ENCODE measurements around the gene RRAS. TPM values are rescaled to one million over a fixed set of nuclear protein-coding genes. Genes with fewer than 3 reads are reported as not detected.

Gene RRAS
- total RNA-seq, 1 experiment from 2014 or later: 70.4 TPM

DNA sequence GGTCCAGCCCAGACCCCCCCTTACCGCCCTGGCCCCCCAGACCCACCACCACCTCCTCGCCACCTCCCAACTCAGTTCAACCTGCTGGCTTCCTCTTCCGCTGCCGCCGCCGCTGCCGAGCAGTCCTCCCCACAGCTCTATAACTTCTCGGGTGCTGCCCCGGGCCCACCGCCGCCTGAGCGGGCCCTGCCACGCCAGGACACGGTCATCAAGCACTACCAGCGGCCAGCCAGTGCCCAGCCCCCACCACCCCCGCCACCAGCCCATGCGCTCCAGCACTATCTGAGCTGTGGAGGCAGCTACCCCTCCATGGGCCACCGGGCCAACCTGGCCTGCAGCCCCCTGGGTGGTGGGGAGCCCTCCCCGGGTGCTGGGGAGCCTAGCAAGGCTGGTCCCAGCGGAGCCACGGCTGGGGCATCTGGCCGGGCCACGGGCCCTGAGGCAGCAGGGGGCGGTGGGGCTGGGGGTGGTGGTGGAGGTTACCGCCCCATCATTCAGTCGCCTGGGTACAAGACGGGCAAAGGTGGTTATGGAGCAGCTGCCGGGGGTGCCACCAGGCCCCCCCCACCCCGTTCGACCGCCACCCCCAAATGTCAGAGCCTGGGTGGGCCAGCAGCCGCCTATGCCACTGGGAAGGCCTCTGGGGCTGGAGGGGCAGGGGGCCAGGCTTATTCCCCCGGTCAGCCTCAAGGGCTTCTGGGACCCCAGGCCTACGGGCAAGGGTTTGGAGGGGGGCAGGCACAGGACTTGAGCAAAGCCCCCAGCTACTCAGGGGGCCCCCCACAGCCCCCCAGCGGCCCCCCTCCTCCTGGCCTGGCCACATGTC lies 44.7 kb downstream of the RRAS start:
- Mint-ChIP-seq H3K27ac (ENCODE audit: unreplicated experiment) (peak overlapping the region; percentile 89), H3K36me3 (ENCODE audit: insufficient read depth, unreplicated experiment) (peaks cover 85% of the 10 kb centered on the region), H3K4me3 (ENCODE audit: low read depth, unreplicated experiment) (peak overlapping the region; percentile 88), H3K9me3 (ENCODE audit: low read depth, unreplicated experiment) (no peaks in the 10 kb centered on the region), H3K4me1 (ENCODE audit: low read depth, unreplicated experiment) (peaks cover 28% of the 10 kb centered on the region), H3K27me3 (ENCODE audit: unreplicated experiment) (no peaks in the 10 kb centered on the region)
- CTCF ChIA-PET: interaction anchor here (0.7 kb wide), 1 partner anchor 24 kb away, joined by 3 read pairs; no protein-coding TSS in a partner anchor
- TF ChIP-seq, protein P1, sequence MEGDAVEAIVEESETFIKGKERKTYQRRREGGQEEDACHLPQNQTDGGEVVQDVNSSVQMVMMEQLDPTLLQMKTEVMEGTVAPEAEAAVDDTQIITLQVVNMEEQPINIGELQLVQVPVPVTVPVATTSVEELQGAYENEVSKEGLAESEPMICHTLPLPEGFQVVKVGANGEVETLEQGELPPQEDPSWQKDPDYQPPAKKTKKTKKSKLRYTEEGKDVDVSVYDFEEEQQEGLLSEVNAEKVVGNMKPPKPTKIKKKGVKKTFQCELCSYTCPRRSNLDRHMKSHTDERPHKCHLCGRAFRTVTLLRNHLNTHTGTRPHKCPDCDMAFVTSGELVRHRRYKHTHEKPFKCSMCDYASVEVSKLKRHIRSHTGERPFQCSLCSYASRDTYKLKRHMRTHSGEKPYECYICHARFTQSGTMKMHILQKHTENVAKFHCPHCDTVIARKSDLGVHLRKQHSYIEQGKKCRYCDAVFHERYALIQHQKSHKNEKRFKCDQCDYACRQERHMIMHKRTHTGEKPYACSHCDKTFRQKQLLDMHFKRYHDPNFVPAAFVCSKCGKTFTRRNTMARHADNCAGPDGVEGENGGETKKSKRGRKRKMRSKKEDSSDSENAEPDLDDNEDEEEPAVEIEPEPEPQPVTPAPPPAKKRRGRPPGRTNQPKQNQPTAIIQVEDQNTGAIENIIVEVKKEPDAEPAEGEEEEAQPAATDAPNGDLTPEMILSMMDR (IDR thresholded peaks at IDR 0.05; ENCODE audit: unreplicated experiment): no peak
- no peak for DNase-seq
- BruUV-seq (replicated peaks): no TSS peak
- intact Hi-C loops (cut with micrococcal nuclease; ENCODE audit: unreplicated experiment): no loop called here

DNA sequence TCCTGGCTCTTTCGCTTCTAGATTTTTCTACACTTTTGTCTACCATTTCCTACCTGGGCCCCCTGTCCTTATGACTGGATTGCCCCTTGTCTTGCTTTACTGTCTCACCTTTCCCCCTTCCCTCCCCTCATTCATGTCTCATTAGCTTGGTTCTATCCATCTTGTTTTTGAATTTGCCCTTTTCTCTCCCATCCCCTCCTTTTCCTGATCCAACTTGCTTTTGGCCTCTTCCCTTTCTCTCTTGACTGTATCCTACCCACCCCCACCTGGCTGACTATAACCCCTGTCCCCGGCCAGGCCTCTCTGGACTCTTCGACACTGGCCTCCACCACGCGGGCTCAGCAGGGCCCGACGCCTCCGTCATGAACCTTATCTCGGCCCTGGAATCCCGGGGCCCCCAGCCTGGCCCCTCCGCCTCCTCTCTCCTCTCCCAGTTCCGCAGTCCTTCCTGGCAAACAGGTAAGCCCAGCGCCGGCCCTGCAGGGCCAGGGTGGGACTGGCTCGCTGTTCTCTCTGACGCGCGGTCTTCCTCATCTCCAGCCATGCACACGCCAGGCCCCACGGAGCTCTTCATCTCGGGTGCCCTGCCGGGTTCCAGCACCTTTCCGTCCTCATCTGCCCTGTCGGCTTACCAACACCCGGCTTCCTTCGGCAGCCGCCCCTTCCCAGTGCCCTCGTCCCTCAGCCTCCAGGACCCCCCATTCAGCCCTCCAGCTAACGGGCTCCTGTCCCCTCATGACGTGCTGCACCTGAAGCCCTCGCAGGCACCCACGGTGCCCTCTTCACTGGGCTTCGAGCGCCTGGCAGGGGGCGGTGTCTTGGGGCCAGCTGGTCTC lies 45.6 kb downstream of the RRAS start:
- DNase-seq: no peak
- BruUV-seq (replicated peaks): no TSS peak
- no peaks in the 10 kb centered on the region for H3K9me3 Mint-ChIP-seq (ENCODE audit: low read depth, unreplicated experiment)
- peaks cover 85% of the 10 kb centered on the region for H3K36me3 Mint-ChIP-seq (ENCODE audit: insufficient read depth, unreplicated experiment)
- intact Hi-C loops (cut with micrococcal nuclease; ENCODE audit: unreplicated experiment): no loop called here
- H3K4me3 Mint-ChIP-seq (ENCODE audit: low read depth, unreplicated experiment): peak overlapping the region; percentile 88
- H3K4me1 Mint-ChIP-seq (ENCODE audit: low read depth, unreplicated experiment): peaks cover 35% of the 10 kb centered on the region
- H3K27ac Mint-ChIP-seq (ENCODE audit: unreplicated experiment): peak overlapping the region; percentile 89
- TF ChIP-seq, protein P1 (IDR thresholded peaks at IDR 0.05; ENCODE audit: unreplicated experiment): no peak
- CTCF ChIA-PET: no interaction called here
- no peaks in the 10 kb centered on the region for H3K27me3 Mint-ChIP-seq (ENCODE audit: unreplicated experiment)

DNA sequence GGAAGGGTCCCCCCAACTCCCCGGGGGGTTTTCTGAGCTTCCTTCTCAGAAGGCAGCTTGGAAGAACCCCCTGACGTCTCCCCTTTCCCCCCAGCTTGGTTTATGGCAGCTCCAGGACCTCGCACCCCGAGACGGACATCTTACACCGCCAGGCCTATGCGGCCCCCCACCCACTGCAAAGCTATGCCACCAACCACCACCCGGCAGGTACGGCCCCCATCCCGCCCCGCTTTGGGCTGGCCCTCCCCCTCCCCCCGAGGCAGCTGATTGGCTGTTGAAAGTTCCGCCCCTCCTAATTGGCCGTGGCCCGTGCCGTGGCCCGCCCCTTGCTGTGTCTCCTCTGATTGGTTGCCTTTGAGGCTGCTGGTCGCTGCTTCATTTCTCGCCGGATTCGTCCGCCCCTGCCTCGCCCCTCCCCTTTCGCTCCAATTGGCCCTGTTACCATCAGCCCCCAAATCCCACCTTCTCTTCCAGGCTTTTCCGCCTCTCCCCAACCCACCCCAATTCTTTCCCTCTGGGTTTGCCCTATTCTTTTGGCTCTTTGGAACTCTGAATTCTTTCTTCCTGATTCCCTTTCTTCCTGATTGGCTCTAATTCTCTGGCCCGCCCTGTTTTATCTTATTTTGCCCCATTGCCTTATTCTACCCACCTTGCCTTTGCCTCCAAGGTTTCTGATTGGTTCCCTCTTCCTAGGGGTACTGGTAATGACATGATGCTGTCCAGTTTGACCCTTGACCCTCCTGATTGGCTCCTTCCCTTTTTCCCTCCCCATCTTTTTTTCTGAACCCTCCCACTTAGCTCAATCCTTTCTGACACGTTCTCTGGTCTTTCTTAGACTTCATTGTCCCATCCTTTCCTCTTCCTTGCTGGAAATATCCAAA lies 46.5 kb downstream of the RRAS start:
- peak; percentile 95 for DNase-seq
- TF ChIP-seq, protein P1 (IDR thresholded peaks at IDR 0.05; ENCODE audit: unreplicated experiment): no peak
- peak overlapping the region; percentile 89 for H3K27ac Mint-ChIP-seq (ENCODE audit: unreplicated experiment)
- H3K9me3 Mint-ChIP-seq (ENCODE audit: low read depth, unreplicated experiment): no peaks in the 10 kb centered on the region
- H3K4me3 Mint-ChIP-seq (ENCODE audit: low read depth, unreplicated experiment): peak overlapping the region; percentile 88
- BruUV-seq (replicated peaks): no TSS peak
- peaks cover 36% of the 10 kb centered on the region for H3K4me1 Mint-ChIP-seq (ENCODE audit: low read depth, unreplicated experiment)
- peaks cover 82% of the 10 kb centered on the region for H3K36me3 Mint-ChIP-seq (ENCODE audit: insufficient read depth, unreplicated experiment)
- CTCF ChIA-PET: interaction anchor here (0.6 to 0.9 kb wide), 4 partner anchors 47 to 87 kb away, joined by 3 read pairs; partner anchors contain the start of genes RRAS and SCAF1
- H3K27me3 Mint-ChIP-seq (ENCODE audit: unreplicated experiment): no peaks in the 10 kb centered on the region
- intact Hi-C loops (cut with micrococcal nuclease; ENCODE audit: unreplicated experiment): no loop called here
